Left ventricle myocardium inferior (tissue), 1 donor: Measurements from ENCODE around the gene ABHD6. TPM values are rescaled to one million over a fixed set of nuclear protein-coding genes. Genes with fewer than 3 reads are reported as not detected.
"Not testable (repeated sequence)": the region's sequence is repeated elsewhere in the genome, so short reads cannot be mapped to it uniquely, and the experiment has no call there.

Source experiments
- DNase-seq: peaks from one replicate; pipeline ENCODE4 v3.0.0-alpha.2; 2020
- H3K27ac ChIP-seq: fragments of 200-600 bp; replicated peaks from 2 replicates; pipeline ENCODE4 v1.8.0; 2021
- H3K27me3 ChIP-seq: fragments of 200-600 bp; 2 replicates; pipeline ENCODE4 v1.8.0; 2021; ENCODE audit warnings: low read depth
- H3K36me3 ChIP-seq: fragments of 200-600 bp; 2 replicates; pipeline ENCODE4 v1.8.0; 2021
- H3K4me1 ChIP-seq: fragments of 200-600 bp; 2 replicates; pipeline ENCODE4 v1.8.0; 2021
- H3K4me3 ChIP-seq: fragments of 200-600 bp; 2 replicates; pipeline ENCODE4 v1.8.0; 2021; ENCODE audit warnings: mild to moderate bottlenecking, moderate library complexity
- H3K9me3 ChIP-seq: fragments of 200-600 bp; replicated peaks from 2 replicates; pipeline ENCODE4 v1.8.0; 2021
- intact Hi-C: fragments of 100-400 bp; cut with micrococcal nuclease; formaldehyde crosslinking; loops from one replicate; pipeline ENCODE4 v1.11.0; 2022
- total RNA-seq: library from RNA; stranded (reverse); fragmentation: NEBNext Ultra II Directional; extraction: Animal tissue kit (Norgen Biotek cat#: 25700); gene quantifications from one replicate; pipeline ENCODE4 v1.2.1, GENCODE V29; 2021
- TF ChIP-seq, protein P1 (sequence below): fragments of 200-600 bp; IDR thresholded peaks from 2 replicates; pipeline ENCODE4 v1.8.0; 2021; ENCODE audit warnings: antibody characterized with exemption, mild to moderate bottlenecking, borderline replicate concordance
- donor health status: DM: no; HTN: yes; CAD: no; lungs with severe emphysema.

ABHD6 gene
- total RNA-seq, 1 donor from 2014 or later: 7.2 TPM

DNA sequence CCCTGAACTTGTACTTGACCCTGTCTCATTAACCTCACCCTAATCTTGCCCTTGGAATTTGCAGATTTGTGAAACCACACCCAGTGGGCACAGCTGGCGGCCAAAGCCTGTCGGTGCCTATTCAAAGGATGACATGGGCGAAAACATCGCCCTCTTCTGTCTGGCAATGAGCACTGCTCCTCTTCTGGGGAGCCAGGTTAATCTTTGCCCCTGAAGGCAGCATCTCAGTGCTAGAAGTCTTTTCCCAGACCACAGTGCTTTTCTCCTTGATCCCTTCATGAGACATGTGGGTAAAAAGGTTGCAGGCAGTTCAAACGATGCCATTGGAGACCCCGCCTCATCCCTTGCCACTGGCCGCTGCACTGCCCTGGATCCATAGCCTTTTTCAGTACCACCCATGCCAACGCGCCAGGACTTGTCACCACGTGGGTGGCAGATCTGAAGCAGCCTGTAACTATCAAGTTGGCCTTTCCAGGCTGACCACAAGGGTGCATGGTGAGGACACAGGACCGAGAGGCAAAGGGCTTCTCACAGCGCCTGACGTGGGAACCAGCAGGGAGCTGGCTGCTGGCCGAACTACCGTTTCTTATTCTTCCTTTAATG is 20.3 kb upstream of the ABHD6 start:
- no peaks in the 10 kb centered on the region for H3K36me3 ChIP-seq
- peak overlapping the region; percentile 71 for H3K27ac ChIP-seq
- H3K4me1 ChIP-seq: peaks cover 26% of the 10 kb centered on the region
- H3K4me3 ChIP-seq: peak overlapping the region; percentile 17
- intact Hi-C loops: no loop called here
- peak; percentile 66 for DNase-seq
- TF ChIP-seq, protein P1, sequence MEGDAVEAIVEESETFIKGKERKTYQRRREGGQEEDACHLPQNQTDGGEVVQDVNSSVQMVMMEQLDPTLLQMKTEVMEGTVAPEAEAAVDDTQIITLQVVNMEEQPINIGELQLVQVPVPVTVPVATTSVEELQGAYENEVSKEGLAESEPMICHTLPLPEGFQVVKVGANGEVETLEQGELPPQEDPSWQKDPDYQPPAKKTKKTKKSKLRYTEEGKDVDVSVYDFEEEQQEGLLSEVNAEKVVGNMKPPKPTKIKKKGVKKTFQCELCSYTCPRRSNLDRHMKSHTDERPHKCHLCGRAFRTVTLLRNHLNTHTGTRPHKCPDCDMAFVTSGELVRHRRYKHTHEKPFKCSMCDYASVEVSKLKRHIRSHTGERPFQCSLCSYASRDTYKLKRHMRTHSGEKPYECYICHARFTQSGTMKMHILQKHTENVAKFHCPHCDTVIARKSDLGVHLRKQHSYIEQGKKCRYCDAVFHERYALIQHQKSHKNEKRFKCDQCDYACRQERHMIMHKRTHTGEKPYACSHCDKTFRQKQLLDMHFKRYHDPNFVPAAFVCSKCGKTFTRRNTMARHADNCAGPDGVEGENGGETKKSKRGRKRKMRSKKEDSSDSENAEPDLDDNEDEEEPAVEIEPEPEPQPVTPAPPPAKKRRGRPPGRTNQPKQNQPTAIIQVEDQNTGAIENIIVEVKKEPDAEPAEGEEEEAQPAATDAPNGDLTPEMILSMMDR: peak; percentile 76
- H3K9me3 ChIP-seq: no peaks in the 10 kb centered on the region
- H3K27me3 ChIP-seq: no peaks in the 10 kb centered on the region

GRCh38 chr3:58218904-58219303 is 18.7 kb upstream of the ABHD6 start:
- Histone ChIP-seq H3K9me3 (no peaks in the 10 kb centered on the region), H3K4me3 (no peak overlapping the region), H3K36me3 (no peaks in the 10 kb centered on the region), H3K4me1 (peaks cover 26% of the 10 kb centered on the region), H3K27me3 (no peaks in the 10 kb centered on the region), H3K27ac (no peak overlapping the region)
- TF ChIP-seq, protein P1: no peak
- DNase-seq: no peak
- intact Hi-C loops: no loop called here

GRCh38 chr3:58222161-58222724 is 15.3 kb upstream of the ABHD6 start:
- TF ChIP-seq, protein P1: no peak
- Histone ChIP-seq H3K36me3 (no peaks in the 10 kb centered on the region), H3K4me3 (no peak overlapping the region), H3K4me1 (peaks cover 12% of the 10 kb centered on the region), H3K9me3 (no peaks in the 10 kb centered on the region), H3K27me3 (no peaks in the 10 kb centered on the region), H3K27ac (no peak overlapping the region)
- intact Hi-C loops: no loop called here
- no peak for DNase-seq

DNA sequence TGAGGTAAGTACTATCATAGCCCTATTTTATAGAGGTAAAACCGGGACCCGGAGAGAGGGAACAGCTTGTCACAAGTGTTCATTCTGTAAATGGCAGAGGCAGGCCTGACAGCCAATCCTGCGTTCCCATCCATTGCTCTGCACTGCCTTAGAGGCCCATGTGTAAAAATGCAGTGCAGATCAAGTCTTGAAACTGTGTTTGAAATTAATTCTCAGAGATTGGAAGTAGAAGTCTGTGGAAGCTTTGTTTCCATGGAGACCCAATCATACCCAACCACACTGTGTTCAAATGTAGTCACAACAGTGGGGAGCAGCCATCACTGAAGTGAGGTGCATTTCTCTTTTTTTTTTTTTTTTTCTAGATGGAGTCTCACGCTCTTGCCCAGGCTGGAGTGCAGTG is 13.7 kb upstream of the ABHD6 start:
- TF ChIP-seq, protein P1: no peak
- no peak for DNase-seq
- Histone ChIP-seq H3K27ac (no peak overlapping the region), H3K4me1 (no peaks in the 10 kb centered on the region), H3K27me3 (no peaks in the 10 kb centered on the region), H3K36me3 (no peaks in the 10 kb centered on the region), H3K9me3 (no peaks in the 10 kb centered on the region), H3K4me3 (no peak overlapping the region)
- intact Hi-C loops: no loop called here

GRCh38 chr3:58227933-58228332 is 9.7 kb upstream of the ABHD6 start:
- H3K27ac ChIP-seq, DNase-seq, H3K9me3 ChIP-seq, H3K27me3 ChIP-seq, H3K36me3 ChIP-seq, intact Hi-C loops, H3K4me3 ChIP-seq, H3K4me1 ChIP-seq: not testable (repeated sequence)

DNA sequence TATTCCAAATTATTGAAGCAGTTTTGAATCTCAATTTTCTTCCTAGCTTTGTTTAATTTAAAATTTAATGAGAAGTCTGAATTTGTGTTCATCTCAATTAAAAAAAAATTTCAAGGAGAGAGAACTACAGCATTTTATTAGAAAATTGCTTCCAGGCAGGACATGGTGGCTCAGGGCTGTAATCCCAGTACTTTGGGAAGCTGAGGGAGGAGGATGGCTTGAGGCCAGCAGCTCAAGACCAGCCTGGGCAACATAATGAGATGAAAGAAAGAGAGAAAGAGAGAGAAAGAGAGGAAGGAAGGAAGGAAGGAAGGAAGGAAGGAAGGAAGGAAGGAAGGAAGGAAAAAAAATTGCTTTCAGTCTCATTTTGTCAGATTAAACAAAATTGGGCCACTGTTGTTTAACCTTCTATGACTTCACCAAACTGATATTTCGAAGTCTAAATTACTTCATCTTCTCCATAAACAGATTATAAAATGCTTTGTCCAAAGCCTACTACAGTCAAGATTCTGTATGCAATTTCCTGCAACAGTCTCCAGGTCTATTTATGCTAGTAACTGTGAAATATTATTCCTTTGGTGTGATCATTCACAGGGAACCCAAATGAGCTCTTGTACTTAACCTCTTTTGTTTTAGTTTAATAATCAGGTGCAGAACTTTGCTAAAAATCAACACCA is 6.6 kb upstream of the ABHD6 start:
- Histone ChIP-seq H3K27ac (no peak overlapping the region), H3K4me3 (no peak overlapping the region), H3K27me3 (no peaks in the 10 kb centered on the region), H3K4me1 (no peaks in the 10 kb centered on the region), H3K9me3 (no peaks in the 10 kb centered on the region), H3K36me3 (no peaks in the 10 kb centered on the region)
- intact Hi-C loops: no loop called here
- no peak for DNase-seq
- TF ChIP-seq, protein P1: no peak
